GM10266 (cell line): ENCODE data around the gene COX6B2.

Experiments used
- DNase-seq: peaks from one replicate; pipeline ENCODE4 v3.0.0; 2012; ENCODE audit errors: extremely low spot score
- CTCF ChIP-seq: IDR thresholded peaks from 2 replicates; pipeline ENCODE4 v1.5.1; 2012; ENCODE audit warnings: mild to moderate bottlenecking, low read depth; ENCODE audit not compliant: control insufficient read depth, insufficient read depth; ENCODE audit errors: missing control alignments

Gene COX6B2

GRCh38 chr19:55362990-55363716 lies 8.6 kb upstream of the COX6B2 start, which contains the start of gene GARIN5B:
TSS of gene GARIN5B (minus strand) at chr19:55363260. CDS start at chr19:55363066, 194 bp downstream.
- no peak for TF ChIP-seq CTCF

GRCh38 chr19:55362174-55362989 lies 7.9 kb upstream of the COX6B2 start:
- TF ChIP-seq CTCF, result no peak
- no peak for DNase-seq

More at GRCh38 chr19:55362990-55363716, 8.6 kb upstream of the COX6B2 start, which contains the start of gene GARIN5B:
- no peak for DNase-seq

GRCh38 chr19:55360902-55361301 lies 6.4 kb upstream of the COX6B2 start:
- no peak for TF ChIP-seq CTCF
- DNase-seq, result no peak

GRCh38 chr19:55358943-55359908 lies 4.7 kb upstream of the COX6B2 start:
- TF ChIP-seq CTCF, result no peak
- no peak for DNase-seq

- no peak for DNase-seq
- no peak for TF ChIP-seq CTCF
These were observed 4.0 kb upstream of the COX6B2 start for GRCh38 chr19:55358493-55358892.

- no peak for TF ChIP-seq CTCF
- no peak for DNase-seq
These were observed 798 bp upstream of the COX6B2 start for GRCh38 chr19:55355213-55355821.
